HG02623 (cell line): ENCODE data around the gene MYCN.
"Not testable (repeated sequence)": the region's sequence is repeated elsewhere in the genome, so short reads cannot be mapped to it uniquely, and the experiment has no call there.

Experiments
- ATAC-seq: cut with Tn5 transposase; IDR thresholded peaks from one replicate; pipeline ENCODE4 v1.9.1; 2021; ENCODE audit warnings: moderate library complexity; ENCODE audit not compliant: unreplicated experiment

Gene MYCN

GRCh38 chr2:15956751-15957736 is 16.7 kb downstream of the MYCN start:
- no peak for ATAC-seq

GRCh38 chr2:15957881-15958713 is 17.7 kb downstream of the MYCN start:
- ATAC-seq: no peak

- ATAC-seq: no peak
Measured at GRCh38 chr2:15959331-15960153, 19.2 kb downstream of the MYCN start.

GRCh38 chr2:15960154-15960520 is 19.8 kb downstream of the MYCN start:
- not testable (repeated sequence) for ATAC-seq

- ATAC-seq: not testable (repeated sequence)
Measured at GRCh38 chr2:15963109-15963976, 23.0 kb downstream of the MYCN start.

GRCh38 chr2:15963977-15964670 is 23.8 kb downstream of the MYCN start:
- no peak for ATAC-seq

- ATAC-seq: no peak
Measured at GRCh38 chr2:15964936-15965563, 24.7 kb downstream of the MYCN start.

GRCh38 chr2:15965564-15966019 is 25.2 kb downstream of the MYCN start:
- ATAC-seq: no peak

GRCh38 chr2:15967415-15968279 is 27.3 kb downstream of the MYCN start:
- ATAC-seq: no peak

GRCh38 chr2:15968280-15969178 is 28.2 kb downstream of the MYCN start:
- ATAC-seq: no peak

- no peak for ATAC-seq
Measured at GRCh38 chr2:15969214-15969613, 28.9 kb downstream of the MYCN start.

- ATAC-seq: no peak
Measured at GRCh38 chr2:15970701-15971100, 30.4 kb downstream of the MYCN start.

- ATAC-seq: no peak
Measured at GRCh38 chr2:15971351-15971750, 31.0 kb downstream of the MYCN start.

GRCh38 chr2:15971831-15972522 is 31.6 kb downstream of the MYCN start:
- ATAC-seq: no peak

GRCh38 chr2:15973481-15974401 is 33.4 kb downstream of the MYCN start:
- ATAC-seq: no peak
